Stimulated activated CD8-positive, alpha-beta memory T cell treated with anti-CD3 and anti-CD28 coated beads, Interleukin-4, amount 100 ng/mL, for 24 hours (primary cell): Measurements from ENCODE around the gene SNUPN.

Experiments
- DNase-seq: peaks from one replicate; pipeline ENCODE4 v3.0.0-alpha.2; 2020; ENCODE audit warnings: low read depth

Gene SNUPN

GRCh38 chr15:75625542-75626347 lies at the start of gene SNUPN:
TSS of gene SNUPN (minus strand) at chr15:75625725. CDS start at chr15:75621051, 4,674 bp downstream.
- DNase-seq: peak; percentile 90

- no peak for DNase-seq
These were observed 48.8 kb upstream of the SNUPN start for GRCh38 chr15:75674366-75674765.

- no peak for DNase-seq
These were observed 48.1 kb upstream of the SNUPN start for GRCh38 chr15:75673426-75674235.

GRCh38 chr15:75672646-75673425 lies 47.3 kb upstream of the SNUPN start:
- no peak for DNase-seq

- no peak for DNase-seq
These were observed 46.4 kb upstream of the SNUPN start for GRCh38 chr15:75671730-75672602.

GRCh38 chr15:75669879-75670212 lies 44.3 kb upstream of the SNUPN start:
- no peak for DNase-seq

- no peak for DNase-seq
These were observed 43.8 kb upstream of the SNUPN start for GRCh38 chr15:75669191-75669878.

- DNase-seq: no peak
These were observed 41.4 kb upstream of the SNUPN start for GRCh38 chr15:75666823-75667501.

- no peak for DNase-seq
These were observed 38.5 kb upstream of the SNUPN start for GRCh38 chr15:75663931-75664421.

- DNase-seq: no peak
These were observed 37.4 kb upstream of the SNUPN start for GRCh38 chr15:75662823-75663519.

GRCh38 chr15:75661756-75662140 lies 36.2 kb upstream of the SNUPN start:
- DNase-seq: no peak

- no peak for DNase-seq
These were observed 35.7 kb upstream of the SNUPN start for GRCh38 chr15:75661100-75661755.

- DNase-seq: no peak
These were observed 34.6 kb upstream of the SNUPN start for GRCh38 chr15:75659928-75660645.

- no peak for DNase-seq
These were observed 33.7 kb upstream of the SNUPN start for GRCh38 chr15:75659141-75659771.

- DNase-seq: no peak
These were observed 31.3 kb upstream of the SNUPN start for GRCh38 chr15:75656813-75657212.

GRCh38 chr15:75656331-75656730 lies 30.8 kb upstream of the SNUPN start:
- DNase-seq: no peak

GRCh38 chr15:75655931-75656330 lies 30.4 kb upstream of the SNUPN start:
- no peak for DNase-seq
